WERI-Rb-1 (cell line): Measurements from ENCODE around the gene NUDT14.

Source experiments
- DNase-seq: peaks from one replicate; pipeline ENCODE4 v3.0.0-alpha.2; 2020
- H3K27ac ChIP-seq: fragments of 250-450 bp; sonication (Bioruptor Pico); 2 replicates; pipeline ENCODE4 v1.5.1; 2020; ENCODE audit warnings: mild to moderate bottlenecking, moderate library complexity
- H3K27me3 ChIP-seq: fragments of 250-450 bp; sonication (Bioruptor Pico); 2 replicates; pipeline ENCODE4 v1.5.1; 2021; ENCODE audit warnings: mild to moderate bottlenecking, low read depth, moderate library complexity; ENCODE audit not compliant: insufficient read depth, severe bottlenecking
- H3K36me3 ChIP-seq: fragments of 250-450 bp; sonication (Bioruptor Pico); 2 replicates; pipeline ENCODE4 v1.5.1; 2020; ENCODE audit warnings: mild to moderate bottlenecking, moderate library complexity
- H3K4me3 ChIP-seq: 2 replicates; pipeline ENCODE4 v1.5.1; 2011; ENCODE audit warnings: low read depth, mild to moderate bottlenecking, control low read depth, low read length
- H3K9me3 ChIP-seq: fragments of 250-450 bp; sonication (Bioruptor Pico); 2 replicates; pipeline ENCODE4 v1.5.1; 2021; ENCODE audit warnings: mild to moderate bottlenecking, moderate library complexity; ENCODE audit not compliant: severe bottlenecking
- TF ChIP-seq, protein P1 (sequence below): IDR thresholded peaks from 2 replicates; pipeline ENCODE4 v1.5.1; 2011; ENCODE audit warnings: low read depth, mild to moderate bottlenecking, control low read depth, inconsistent platforms, low read length

The NUDT14 gene

DNA sequence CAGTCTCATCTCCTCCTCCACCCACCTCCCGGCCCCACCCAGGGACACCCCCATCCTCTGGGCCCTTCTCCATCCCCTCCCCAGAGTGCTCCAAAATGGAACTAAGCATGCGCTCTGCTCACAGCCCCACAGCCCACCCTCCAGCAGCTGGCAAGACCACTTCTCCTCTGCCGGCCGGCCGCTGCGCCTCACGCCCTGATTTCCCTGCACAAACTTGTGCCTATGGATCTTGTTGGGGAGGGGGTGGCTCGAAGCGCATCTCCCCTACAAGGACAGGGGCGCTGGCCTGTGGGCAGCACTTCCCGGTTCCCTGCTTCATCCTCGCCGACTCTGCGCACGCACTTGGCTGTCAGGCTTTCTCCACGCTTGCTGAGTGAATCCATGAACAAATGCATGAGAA, 19.5 kb upstream of the NUDT14 start:
- no peak for DNase-seq
- Histone ChIP-seq H3K4me3 (no peak overlapping the region), H3K9me3 (no peaks in the 10 kb centered on the region), H3K36me3 (no peaks in the 10 kb centered on the region), H3K27me3 (no peaks in the 10 kb centered on the region), H3K27ac (no peak overlapping the region)
- TF ChIP-seq, protein P1, sequence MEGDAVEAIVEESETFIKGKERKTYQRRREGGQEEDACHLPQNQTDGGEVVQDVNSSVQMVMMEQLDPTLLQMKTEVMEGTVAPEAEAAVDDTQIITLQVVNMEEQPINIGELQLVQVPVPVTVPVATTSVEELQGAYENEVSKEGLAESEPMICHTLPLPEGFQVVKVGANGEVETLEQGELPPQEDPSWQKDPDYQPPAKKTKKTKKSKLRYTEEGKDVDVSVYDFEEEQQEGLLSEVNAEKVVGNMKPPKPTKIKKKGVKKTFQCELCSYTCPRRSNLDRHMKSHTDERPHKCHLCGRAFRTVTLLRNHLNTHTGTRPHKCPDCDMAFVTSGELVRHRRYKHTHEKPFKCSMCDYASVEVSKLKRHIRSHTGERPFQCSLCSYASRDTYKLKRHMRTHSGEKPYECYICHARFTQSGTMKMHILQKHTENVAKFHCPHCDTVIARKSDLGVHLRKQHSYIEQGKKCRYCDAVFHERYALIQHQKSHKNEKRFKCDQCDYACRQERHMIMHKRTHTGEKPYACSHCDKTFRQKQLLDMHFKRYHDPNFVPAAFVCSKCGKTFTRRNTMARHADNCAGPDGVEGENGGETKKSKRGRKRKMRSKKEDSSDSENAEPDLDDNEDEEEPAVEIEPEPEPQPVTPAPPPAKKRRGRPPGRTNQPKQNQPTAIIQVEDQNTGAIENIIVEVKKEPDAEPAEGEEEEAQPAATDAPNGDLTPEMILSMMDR, result no peak

DNA sequence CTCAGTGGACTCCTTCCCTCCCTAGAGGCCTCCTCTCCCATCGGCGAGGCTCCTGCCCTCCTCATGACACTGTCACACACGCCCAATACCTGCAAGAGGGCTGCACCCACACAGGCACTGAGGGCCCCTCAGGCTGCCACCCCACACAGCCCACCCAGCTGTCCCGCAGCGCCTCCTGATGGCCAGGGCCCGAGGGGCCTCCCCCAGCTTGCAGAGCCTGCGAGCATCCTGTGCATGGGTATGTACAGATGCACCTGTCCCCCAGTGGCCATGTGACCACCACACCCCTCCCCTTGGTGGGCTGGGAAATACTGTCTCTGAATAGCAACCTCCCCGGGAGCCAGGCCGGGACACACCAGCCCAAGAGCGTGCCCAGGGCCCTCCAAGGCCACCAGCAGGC, 19.0 kb upstream of the NUDT14 start:
- Histone ChIP-seq H3K36me3 (no peaks in the 10 kb centered on the region), H3K4me3 (no peak overlapping the region), H3K9me3 (no peaks in the 10 kb centered on the region), H3K27me3 (no peaks in the 10 kb centered on the region), H3K27ac (no peak overlapping the region)
- TF ChIP-seq, protein P1, result peak; percentile 43
- no peak for DNase-seq

DNA sequence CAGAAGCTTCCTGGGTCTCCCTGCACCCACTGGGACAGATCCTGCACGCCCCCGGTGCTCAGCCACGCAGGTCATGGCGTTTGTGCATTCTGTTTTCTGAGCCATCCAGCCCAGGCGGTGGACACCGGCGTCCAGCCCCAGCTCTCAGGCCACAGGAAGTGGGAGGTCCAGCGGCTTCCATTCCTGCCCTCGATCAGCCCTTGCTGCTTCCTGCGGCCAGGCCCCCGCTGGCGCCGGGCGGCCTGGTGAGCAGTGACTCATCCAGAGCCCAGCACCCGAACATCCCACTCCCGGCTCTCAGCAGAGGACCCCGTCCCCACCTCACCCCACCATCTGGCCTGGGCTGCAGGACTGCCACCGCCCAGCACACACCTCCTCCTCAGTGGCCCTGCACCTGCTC, 18.0 kb upstream of the NUDT14 start:
- Histone ChIP-seq H3K36me3 (no peaks in the 10 kb centered on the region), H3K4me3 (no peak overlapping the region), H3K9me3 (no peaks in the 10 kb centered on the region), H3K27ac (no peak overlapping the region), H3K27me3 (no peaks in the 10 kb centered on the region)
- TF ChIP-seq, protein P1, result no peak
- peak; percentile 56 for DNase-seq

DNA sequence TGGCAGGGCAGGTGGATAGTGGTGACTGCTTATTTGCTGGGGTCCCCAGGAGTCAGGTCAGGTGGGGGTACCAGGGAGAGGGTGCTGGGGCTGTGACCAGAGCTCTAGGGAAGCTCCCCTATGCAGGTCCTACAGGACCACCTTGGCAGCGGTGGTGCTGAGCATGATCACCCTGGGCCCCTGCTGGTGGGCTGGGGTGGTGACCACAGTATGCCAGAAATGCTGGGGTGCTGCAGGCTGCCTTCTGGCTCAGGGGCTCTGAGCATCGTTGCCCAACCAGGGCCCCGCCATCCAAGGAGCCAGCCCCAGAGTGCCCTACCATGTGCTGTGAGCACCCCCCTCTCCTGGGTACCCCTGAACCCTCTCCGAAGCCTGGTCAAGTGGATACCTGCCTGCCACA, 17.5 kb upstream of the NUDT14 start:
- Histone ChIP-seq H3K27me3 (no peaks in the 10 kb centered on the region), H3K4me3 (no peak overlapping the region), H3K27ac (no peak overlapping the region), H3K9me3 (no peaks in the 10 kb centered on the region), H3K36me3 (no peaks in the 10 kb centered on the region)
- no peak for DNase-seq
- TF ChIP-seq, protein P1, result peak; percentile 43

DNA sequence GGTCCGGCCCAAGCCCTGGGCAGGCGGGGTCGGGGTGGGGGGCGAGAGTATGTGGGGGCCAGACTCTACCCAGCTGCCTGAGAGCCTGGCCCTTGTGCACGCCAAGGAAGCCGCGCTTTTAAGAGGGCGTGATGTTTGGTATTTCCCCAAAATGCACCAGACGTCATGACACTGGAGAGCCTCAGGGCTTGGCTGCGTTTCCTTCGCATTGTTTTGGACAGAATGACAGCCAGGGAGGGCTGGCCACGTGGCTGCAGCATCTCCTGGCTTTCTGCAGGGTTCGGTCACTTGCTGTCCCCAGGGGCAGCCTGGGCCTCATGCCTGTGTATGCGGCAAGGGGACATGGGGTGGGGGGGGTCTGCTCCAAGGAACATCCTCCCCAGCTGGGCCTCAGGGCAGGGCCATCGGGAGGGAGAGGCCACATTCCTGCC, 16.1 kb upstream of the NUDT14 start:
- DNase-seq, result no peak
- Histone ChIP-seq H3K27me3 (no peaks in the 10 kb centered on the region), H3K4me3 (no peak overlapping the region), H3K9me3 (no peaks in the 10 kb centered on the region), H3K27ac (no peak overlapping the region), H3K36me3 (no peaks in the 10 kb centered on the region)
- TF ChIP-seq, protein P1, result no peak

DNA sequence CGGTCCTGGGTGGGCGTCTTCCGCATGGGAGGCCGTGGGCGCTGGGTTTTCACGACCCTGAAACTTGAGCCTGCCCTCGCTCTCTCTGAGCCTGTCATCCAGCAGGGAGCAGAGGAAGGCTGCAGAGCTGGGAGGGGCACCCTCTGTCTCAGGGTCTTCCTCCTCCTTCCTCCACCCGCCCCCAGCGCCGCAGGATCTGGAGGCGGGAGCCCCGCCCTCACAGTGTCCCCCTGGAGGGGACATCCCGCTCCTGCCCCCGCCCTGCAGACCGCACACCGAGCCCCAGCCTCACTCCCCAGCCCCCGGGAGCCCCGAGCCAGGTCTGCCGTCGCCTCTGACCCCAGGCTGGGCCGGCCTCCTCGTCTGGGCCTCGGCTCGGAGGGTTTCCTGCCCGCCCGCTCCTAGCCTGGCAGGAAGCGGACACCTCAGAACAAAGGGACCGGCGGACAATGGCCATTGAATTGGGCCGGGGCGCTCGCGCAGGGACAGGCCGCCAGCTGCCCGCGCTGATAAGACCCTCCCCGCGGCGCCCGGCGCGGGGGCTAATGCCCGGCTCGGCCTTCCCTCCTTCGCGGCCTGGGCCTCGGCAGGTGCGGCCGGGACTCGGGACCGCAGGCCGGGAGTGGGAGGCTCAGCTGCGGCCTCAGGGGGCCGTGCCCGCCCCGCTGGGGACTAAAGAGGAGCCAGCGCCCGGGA, 15.3 kb upstream of the NUDT14 start:
- TF ChIP-seq, protein P1, result no peak
- no peak for DNase-seq
- no peaks in the 10 kb centered on the region for H3K27me3 ChIP-seq
- H3K9me3 ChIP-seq, result no peaks in the 10 kb centered on the region
- H3K4me3 ChIP-seq, result no peak overlapping the region
- no peaks in the 10 kb centered on the region for H3K36me3 ChIP-seq
- H3K27ac ChIP-seq, result no peak overlapping the region
